Measurements from ENCODE around the gene ASL. TPM values are rescaled to one million over a fixed set of nuclear protein-coding genes. Genes with fewer than 3 reads are reported as not detected.

Gene ASL
- total and polyA plus RNA-seq, 10 of the 15 experiments (the other 5 are each of a cell fraction or from before 2014, with no cell fraction given): 0.66 to 36.7 (median 28.8) TPM

DNA sequence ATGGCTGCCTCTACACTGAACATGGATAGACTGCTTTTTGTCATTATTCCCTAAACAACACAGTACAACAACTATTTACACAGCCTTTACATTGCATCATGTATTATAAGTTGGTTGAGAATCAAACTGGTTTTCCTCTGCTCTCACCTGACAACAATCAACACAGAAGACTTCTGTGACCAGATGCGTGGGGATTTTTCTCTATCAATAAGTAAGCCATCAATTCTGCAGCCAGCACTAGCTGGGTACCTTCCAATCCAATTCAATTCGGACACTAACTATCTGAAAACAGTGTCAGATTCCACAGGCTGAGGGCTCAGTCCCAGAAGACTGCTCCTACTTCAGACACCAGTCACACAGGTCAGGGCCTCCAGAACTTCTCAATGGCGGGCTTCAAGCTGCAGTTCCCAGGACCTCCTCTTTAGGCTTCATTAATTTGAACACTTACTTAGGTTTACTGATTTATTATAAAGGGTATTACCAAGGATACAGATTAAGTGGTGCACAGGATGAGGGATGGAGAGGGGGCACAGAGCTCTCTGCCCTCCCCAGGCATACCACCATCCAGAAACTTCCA is 36.4 kb upstream of the ASL start:
- Histone ChIP-seq H3K4me3 (no peak overlapping the region), H3K27me3 (replicated peaks in 1 of 2; ENCODE audit: control insufficient read depth in 2 of 2, insufficient read depth in 2 of 2, low read length in 1 of 2) (no peaks in the 10 kb centered on the region), H3K27ac (ENCODE audit: control insufficient read depth, insufficient read depth) (no peak overlapping the region), H4K20me1 (ENCODE audit: control insufficient read depth, insufficient read depth) (no peaks in the 10 kb centered on the region), H3K9me3 (replicated peaks; ENCODE audit: control insufficient read depth, insufficient read depth, low read length) (no peaks in the 10 kb centered on the region), H3K4me2 (ENCODE audit: control insufficient read depth, insufficient read depth) (no peak overlapping the region), H2AFZ (ENCODE audit: control insufficient read depth, low read depth, low read length) (no peak overlapping the region), H3K79me2 (ENCODE audit: control insufficient read depth, insufficient read depth, low read length) (no peaks in the 10 kb centered on the region), H3K9ac (ENCODE audit: control insufficient read depth, insufficient read depth, low read length) (no peak overlapping the region), H3K36me3 (ENCODE audit: control insufficient read depth in 2 of 2, insufficient read depth in 2 of 2, low read length in 1 of 2) (no peaks in the 10 kb centered on the region), H3K4me1 (ENCODE audit: control insufficient read depth, insufficient read depth, low read length) (no peaks in the 10 kb centered on the region)
- BruUV-seq (replicated peaks): no TSS peak
- in situ Hi-C loops (cut with MboI): no loop called here
- ChIA-PET POLR2A (no interaction called here), RAD21 (ENCODE audit: unreplicated experiment) (interaction anchor here (0.5 to 0.8 kb wide), 2 partner anchors 10 to 56 kb away, joined by 3 to 4 read pairs; no protein-coding TSS in a partner anchor), SMC1A (ENCODE audit: uncharacterized antibody, unreplicated experiment) (no interaction called here), CTCF (interaction anchor here (0.9 kb wide), 1 partner anchor 199 kb away, joined by 3 read pairs; no protein-coding TSS in a partner anchor)
- 49% methylated on average over 3 of the region's 3 CpGs for WGBS (ENCODE audit: insufficient coverage, insufficient replicate concordance, low lambda C conversion rate, missing lambda C conversion rate)
- FAIRE-seq (no peak), DNase-seq (ENCODE audit: low read depth, low spot score) (peak; percentile 5), ATAC-seq (peak; percentile 62)
- TF ChIP-seq HDAC2 (IDR thresholded peaks at IDR 0.05): no peak
- TF ChIP-seq, protein P1, sequence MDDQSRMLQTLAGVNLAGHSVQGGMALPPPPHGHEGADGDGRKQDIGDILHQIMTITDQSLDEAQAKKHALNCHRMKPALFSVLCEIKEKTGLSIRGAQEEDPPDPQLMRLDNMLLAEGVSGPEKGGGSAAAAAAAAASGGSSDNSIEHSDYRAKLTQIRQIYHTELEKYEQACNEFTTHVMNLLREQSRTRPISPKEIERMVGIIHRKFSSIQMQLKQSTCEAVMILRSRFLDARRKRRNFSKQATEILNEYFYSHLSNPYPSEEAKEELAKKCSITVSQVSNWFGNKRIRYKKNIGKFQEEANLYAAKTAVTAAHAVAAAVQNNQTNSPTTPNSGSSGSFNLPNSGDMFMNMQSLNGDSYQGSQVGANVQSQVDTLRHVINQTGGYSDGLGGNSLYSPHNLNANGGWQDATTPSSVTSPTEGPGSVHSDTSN (IDR thresholded peaks at IDR 0.05; ENCODE audit: insufficient replicate concordance, low read depth, low read length): no peak
- intact Hi-C loops (cut with micrococcal nuclease; ENCODE audit: unreplicated experiment): loop anchor here (10.0 kb wide), 1 partner anchor 166 kb away; the partner anchor contains the start of gene TPST1

DNA sequence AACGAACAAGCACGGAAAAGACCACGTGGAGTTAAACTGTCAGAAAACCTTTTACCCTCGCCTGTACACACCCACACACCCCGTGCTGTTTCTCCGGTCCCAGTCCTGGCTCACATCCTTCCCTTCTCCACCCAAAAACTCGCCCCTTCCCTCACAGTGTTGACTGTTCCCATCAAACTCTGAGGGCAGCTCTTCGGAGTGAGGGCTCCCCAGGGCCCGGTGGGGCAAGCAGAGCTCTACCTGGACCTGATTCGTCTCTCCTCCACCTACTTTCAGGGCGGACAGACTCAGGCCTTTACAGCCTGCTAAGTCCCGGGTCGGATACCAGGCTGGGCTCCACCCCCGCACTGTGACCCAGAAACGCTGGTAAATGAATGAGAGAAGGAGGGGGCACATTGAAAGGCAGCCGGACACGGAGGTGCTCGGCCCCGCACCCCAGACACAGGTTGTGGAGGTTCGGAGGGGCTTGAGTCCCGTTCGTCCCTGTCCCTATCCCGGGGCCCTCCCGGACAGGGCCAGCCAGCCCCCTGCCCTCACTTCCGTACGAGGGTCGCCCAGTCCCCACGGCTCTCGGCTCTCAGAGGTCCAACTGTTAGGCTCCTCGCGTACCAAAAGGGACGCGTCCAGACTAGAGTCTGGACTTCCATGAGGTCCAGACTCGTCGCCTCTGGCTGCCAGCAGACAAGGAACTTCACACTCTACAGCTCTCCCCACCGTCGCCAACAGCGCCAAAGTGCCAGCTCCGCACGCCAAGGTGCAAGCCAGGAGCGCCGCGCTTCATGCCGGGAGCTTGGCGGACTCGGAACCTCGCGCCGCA is 31.7 kb upstream of the ASL start:
- FAIRE-seq: no peak
- TF ChIP-seq EGR1 (IDR thresholded peaks at IDR 0.05; ENCODE audit: borderline replicate concordance in 1 of 2, low read depth in 2 of 2, low read length in 2 of 2) (0 out of 3 replicates have a peak, but pooled peaks of 1 of the 2 experiments have one; percentile 6), MAX (IDR thresholded peaks at IDR 0.05; ENCODE audit: low read depth, low read length) (no peak)
- ChIA-PET CTCF (no interaction called here), POLR2A (no interaction called here), SMC1A (ENCODE audit: uncharacterized antibody, unreplicated experiment) (no interaction called here), RAD21 (ENCODE audit: unreplicated experiment) (interaction anchor here (1.0 kb wide), 1 partner anchor 13 kb away, joined by 3 read pairs; no protein-coding TSS in a partner anchor)
- in situ Hi-C loops (cut with MboI): no loop called here
- Histone ChIP-seq H2AFZ (ENCODE audit: control insufficient read depth, low read depth, low read length) (peak overlapping the region; percentile 65), H3K4me1 (ENCODE audit: control insufficient read depth, insufficient read depth, low read length) (no peaks in the 10 kb centered on the region), H3K27me3 (replicated peaks in 1 of 2; ENCODE audit: control insufficient read depth in 2 of 2, insufficient read depth in 2 of 2, low read length in 1 of 2) (no peaks in the 10 kb centered on the region), H3K36me3 (ENCODE audit: control insufficient read depth in 2 of 2, insufficient read depth in 2 of 2, low read length in 1 of 2) (no peaks in the 10 kb centered on the region), H3K4me3 (peak overlapping the region; percentile 28; the same call in 1 of the 2 replicates), H3K79me2 (ENCODE audit: control insufficient read depth, insufficient read depth, low read length) (no peaks in the 10 kb centered on the region), H3K9ac (ENCODE audit: control insufficient read depth, insufficient read depth, low read length) (no peak overlapping the region), H3K4me2 (ENCODE audit: control insufficient read depth, insufficient read depth) (peak overlapping the region; percentile 79), H4K20me1 (ENCODE audit: control insufficient read depth, insufficient read depth) (no peaks in the 10 kb centered on the region), H3K9me3 (replicated peaks; ENCODE audit: control insufficient read depth, insufficient read depth, low read length) (no peaks in the 10 kb centered on the region), H3K27ac (ENCODE audit: control insufficient read depth, insufficient read depth) (no peak overlapping the region)
- ATAC-seq: peak; percentile 77
- WGBS (ENCODE audit: insufficient coverage, insufficient replicate concordance, low lambda C conversion rate, missing lambda C conversion rate): 31% methylated on average over 46 of the region's 49 CpGs
- intact Hi-C loops (cut with micrococcal nuclease; ENCODE audit: unreplicated experiment): no loop called here
- BruUV-seq (replicated peaks): no TSS peak
- no peak for DNase-seq (ENCODE audit: low read depth, low spot score)

All from GM12878 (cell line).